Hepatocyte (in vitro differentiated cells): ENCODE results near the gene CSMD2.

ENCODE experiments used
- CTCF ChIP-seq: fragments of 200-600 bp; sonication (generic); IDR thresholded peaks from 2 replicates; pipeline ENCODE4 v1.5.1; 2016; ENCODE audit warnings: antibody characterized with exemption, mild to moderate bottlenecking; ENCODE audit not compliant: poor library complexity
- EZH2 ChIP-seq: fragments of 200-600 bp; sonication (generic); IDR thresholded peaks from 2 replicates; pipeline ENCODE4 v1.6.1; 2016; ENCODE audit warnings: antibody characterized with exemption, mild to moderate bottlenecking, borderline replicate concordance

GRCh38 chr1:34155860-34156259 lies 9.2 kb downstream of the CSMD2 start:
- TF ChIP-seq CTCF (no peak), EZH2 (no peak)
